WTC11 (cell line): ENCODE data around the gene EDN1.

ENCODE experiments used
- ATF1 ChIP-seq: sonication (generic); formaldehyde crosslinking; IDR thresholded peaks from 2 replicates; pipeline ENCODE4 v1.8.1; 2023; ENCODE audit warnings: mild to moderate bottlenecking, moderate library complexity, missing genetic modification reagents
- CTCF ChIP-seq: fragments of 200-600 bp; IDR thresholded peaks from 2 replicates; pipeline ENCODE4 v1.8.0; 2022; ENCODE audit warnings: antibody characterized with exemption
- ELF4 ChIP-seq: sonication (generic); formaldehyde crosslinking; IDR thresholded peaks from 2 replicates; pipeline ENCODE4 v1.8.1; 2022; ENCODE audit warnings: low read depth, mild to moderate bottlenecking, moderate library complexity, missing genetic modification reagents
- FOXJ3 ChIP-seq: sonication (generic); formaldehyde crosslinking; IDR thresholded peaks from 2 replicates; pipeline ENCODE4 v1.9.0; 2021; ENCODE audit warnings: missing genetic modification reagents, mild to moderate bottlenecking, borderline replicate concordance
- TEAD4 ChIP-seq: sonication (generic); formaldehyde crosslinking; IDR thresholded peaks from 2 replicates; pipeline ENCODE4 v1.8.0; 2022; ENCODE audit warnings: mild to moderate bottlenecking, missing genetic modification reagents

GRCh38 chr6:12327391-12327790 lies 37.2 kb downstream of the EDN1 start:
- no peak for TF ChIP-seq CTCF
- TF ChIP-seq TEAD4 (CRISPR knock-in tag): no peak
- no peak for TF ChIP-seq ELF4
- no peak for TF ChIP-seq ATF1 (CRISPR knock-in tag)
- no peak for TF ChIP-seq FOXJ3
